Stimulated activated naive CD4-positive, alpha-beta T cell (primary cell): ENCODE data around the gene CXCL1.

Experiments used
- DNase-seq, 6 experiments: peaks; one replicate each; lab custom pipeline; 2025; lab: John Stamatoyannopoulos, UW

The CXCL1 gene

GRCh38 chr4:73852771-73853170 is 16.4 kb upstream of the CXCL1 start:
- no peak for DNase-seq

GRCh38 chr4:73853246-73853704 is 15.9 kb upstream of the CXCL1 start, which contains the start of gene PF4V1:
TSS of gene PF4V1 (plus strand) at chr4:73853296. CDS start at chr4:73853363, 67 bp downstream.
- DNase-seq: no peak

GRCh38 chr4:73853718-73854473 is 15.3 kb upstream of the CXCL1 start:
- no peak for DNase-seq

GRCh38 chr4:73855406-73855805 is 13.8 kb upstream of the CXCL1 start:
- DNase-seq: no peak

GRCh38 chr4:73856518-73856917 is 12.7 kb upstream of the CXCL1 start:
- no peak for DNase-seq

- DNase-seq: no peak
Observed at GRCh38 chr4:73859614-73860088, 9.5 kb upstream of the CXCL1 start.

- DNase-seq: no peak
Observed at GRCh38 chr4:73860181-73860580, 9.0 kb upstream of the CXCL1 start.

- no peak for DNase-seq
Observed at GRCh38 chr4:73860917-73861316, 8.3 kb upstream of the CXCL1 start.

- DNase-seq: no peak
Observed at GRCh38 chr4:73862322-73862721, 6.9 kb upstream of the CXCL1 start.

- no peak for DNase-seq
Observed at GRCh38 chr4:73864365-73864764, 4.8 kb upstream of the CXCL1 start.

GRCh38 chr4:73864961-73865360 is 4.2 kb upstream of the CXCL1 start:
- no peak for DNase-seq

- DNase-seq: no peak
Observed at GRCh38 chr4:73865431-73866096, 3.6 kb upstream of the CXCL1 start.

- no peak for DNase-seq
Observed at GRCh38 chr4:73866246-73866645, 2.9 kb upstream of the CXCL1 start.

- DNase-seq: no peak
Observed at GRCh38 chr4:73867783-73868182, 1.4 kb upstream of the CXCL1 start.

- no peak for DNase-seq
Observed at GRCh38 chr4:73868206-73869129, 725 bp upstream of the CXCL1 start.

- DNase-seq: no peak
Observed at GRCh38 chr4:73870260-73870659, 1.1 kb downstream of the CXCL1 start.

GRCh38 chr4:73870768-73871167 is 1.6 kb downstream of the CXCL1 start:
- DNase-seq: no peak

GRCh38 chr4:73871511-73872310 is 2.5 kb downstream of the CXCL1 start:
- no peak for DNase-seq

- DNase-seq: no peak
Observed at GRCh38 chr4:73872316-73873108, 3.3 kb downstream of the CXCL1 start.

- no peak for DNase-seq
Observed at GRCh38 chr4:73874386-73874785, 5.2 kb downstream of the CXCL1 start.

GRCh38 chr4:73875401-73875800 is 6.2 kb downstream of the CXCL1 start:
- no peak for DNase-seq
